Left ventricle myocardium inferior (tissue), 1 donor: ENCODE measurements around the gene FDPS. TPM values are rescaled to one million over a fixed set of nuclear protein-coding genes. Genes with fewer than 3 reads are reported as not detected.
"Not testable (repeated sequence)": the region's sequence is repeated elsewhere in the genome, so short reads cannot be mapped to it uniquely, and the experiment has no call there.

ENCODE experiments used
- DNase-seq: peaks from one replicate; pipeline ENCODE4 v3.0.0-alpha.2; 2020
- H3K27ac ChIP-seq: fragments of 200-600 bp; replicated peaks from 2 replicates; pipeline ENCODE4 v1.8.0; 2021
- H3K27me3 ChIP-seq: fragments of 200-600 bp; 2 replicates; pipeline ENCODE4 v1.8.0; 2021; ENCODE audit warnings: low read depth
- H3K36me3 ChIP-seq: fragments of 200-600 bp; 2 replicates; pipeline ENCODE4 v1.8.0; 2021
- H3K4me1 ChIP-seq: fragments of 200-600 bp; 2 replicates; pipeline ENCODE4 v1.8.0; 2021
- H3K4me3 ChIP-seq: fragments of 200-600 bp; 2 replicates; pipeline ENCODE4 v1.8.0; 2021; ENCODE audit warnings: mild to moderate bottlenecking, moderate library complexity
- H3K9me3 ChIP-seq: fragments of 200-600 bp; replicated peaks from 2 replicates; pipeline ENCODE4 v1.8.0; 2021
- CTCF ChIP-seq: fragments of 200-600 bp; IDR thresholded peaks from 2 replicates; pipeline ENCODE4 v1.8.0; 2021; ENCODE audit warnings: antibody characterized with exemption, mild to moderate bottlenecking, borderline replicate concordance
- intact Hi-C: fragments of 100-400 bp; cut with micrococcal nuclease; formaldehyde crosslinking; loops from one replicate; pipeline ENCODE4 v1.11.0; 2022
- total RNA-seq: library from RNA; stranded (reverse); fragmentation: NEBNext Ultra II Directional; extraction: Animal tissue kit (Norgen Biotek cat#: 25700); gene quantifications from one replicate; pipeline ENCODE4 v1.2.1, GENCODE V29; 2021
- donor health status: DM: no; HTN: yes; CAD: no; lungs with severe emphysema.

FDPS gene
- total RNA-seq, 1 donor from 2014 or later, result 75.0 TPM

GRCh38 chr1:155326020-155326526, 17.4 kb downstream of the FDPS start:
- DNase-seq, result no peak
- Histone ChIP-seq H3K36me3 (peaks cover 45% of the 10 kb centered on the region), H3K27me3 (no peaks in the 10 kb centered on the region), H3K4me3 (no peak overlapping the region), H3K4me1 (peaks cover 40% of the 10 kb centered on the region), H3K9me3 (no peaks in the 10 kb centered on the region), H3K27ac (no peak overlapping the region)
- no peak for TF ChIP-seq CTCF
- intact Hi-C loops, result no loop called here

- peaks cover 51% of the 10 kb centered on the region for H3K36me3 ChIP-seq
- DNase-seq, result no peak
- H3K9me3 ChIP-seq, result no peaks in the 10 kb centered on the region
- intact Hi-C loops, result no loop called here
- H3K4me3 ChIP-seq, result no peak overlapping the region
- H3K27ac ChIP-seq, result no peak overlapping the region
- no peaks in the 10 kb centered on the region for H3K27me3 ChIP-seq
- peaks cover 35% of the 10 kb centered on the region for H3K4me1 ChIP-seq
- no peak for TF ChIP-seq CTCF
Observed at GRCh38 chr1:155326631-155327037, 18.0 kb downstream of the FDPS start.

- DNase-seq, result no peak
- intact Hi-C loops, result no loop called here
- H3K36me3 ChIP-seq, result peaks cover 56% of the 10 kb centered on the region
Observed at GRCh38 chr1:155327981-155328380, 19.3 kb downstream of the FDPS start.

GRCh38 chr1:155328856-155329255, 20.2 kb downstream of the FDPS start:
- H3K27me3 ChIP-seq, H3K27ac ChIP-seq, intact Hi-C loops, H3K9me3 ChIP-seq, H3K4me3 ChIP-seq, DNase-seq: not testable (repeated sequence)
- Histone ChIP-seq H3K4me1 (peaks cover 14% of the 10 kb centered on the region), H3K36me3 (peaks cover 60% of the 10 kb centered on the region)

More at GRCh38 chr1:155327981-155328380, 19.3 kb downstream of the FDPS start:
- TF ChIP-seq CTCF, result no peak
- Histone ChIP-seq H3K9me3 (no peaks in the 10 kb centered on the region), H3K4me3 (no peak overlapping the region), H3K4me1 (peaks cover 21% of the 10 kb centered on the region), H3K27me3 (no peaks in the 10 kb centered on the region), H3K27ac (no peak overlapping the region)

GRCh38 chr1:155329980-155330598, 21.4 kb downstream of the FDPS start:
- H3K4me1 ChIP-seq, result peaks cover 6% of the 10 kb centered on the region
- no peaks in the 10 kb centered on the region for H3K27me3 ChIP-seq
- no peak for TF ChIP-seq CTCF
- no peak overlapping the region for H3K27ac ChIP-seq
- H3K36me3 ChIP-seq, result peaks cover 69% of the 10 kb centered on the region
- no peak overlapping the region for H3K4me3 ChIP-seq
- no peaks in the 10 kb centered on the region for H3K9me3 ChIP-seq
- intact Hi-C loops, result no loop called here
- no peak for DNase-seq

GRCh38 chr1:155334962-155335361, 26.3 kb downstream of the FDPS start:
- Histone ChIP-seq H3K27me3 (no peaks in the 10 kb centered on the region), H3K27ac (no peak overlapping the region), H3K36me3 (peaks cover 82% of the 10 kb centered on the region), H3K4me3 (no peak overlapping the region), H3K9me3 (no peaks in the 10 kb centered on the region), H3K4me1 (no peaks in the 10 kb centered on the region)
- intact Hi-C loops, result no loop called here
- TF ChIP-seq CTCF, result no peak
- DNase-seq, result no peak
